ENCODE measurements around the gene CADPS. TPM values are rescaled to one million over a fixed set of nuclear protein-coding genes. Genes with fewer than 3 reads are reported as not detected.

The CADPS gene
- total RNA-seq, 1 donor from 2014 or later = not detected

DNA sequence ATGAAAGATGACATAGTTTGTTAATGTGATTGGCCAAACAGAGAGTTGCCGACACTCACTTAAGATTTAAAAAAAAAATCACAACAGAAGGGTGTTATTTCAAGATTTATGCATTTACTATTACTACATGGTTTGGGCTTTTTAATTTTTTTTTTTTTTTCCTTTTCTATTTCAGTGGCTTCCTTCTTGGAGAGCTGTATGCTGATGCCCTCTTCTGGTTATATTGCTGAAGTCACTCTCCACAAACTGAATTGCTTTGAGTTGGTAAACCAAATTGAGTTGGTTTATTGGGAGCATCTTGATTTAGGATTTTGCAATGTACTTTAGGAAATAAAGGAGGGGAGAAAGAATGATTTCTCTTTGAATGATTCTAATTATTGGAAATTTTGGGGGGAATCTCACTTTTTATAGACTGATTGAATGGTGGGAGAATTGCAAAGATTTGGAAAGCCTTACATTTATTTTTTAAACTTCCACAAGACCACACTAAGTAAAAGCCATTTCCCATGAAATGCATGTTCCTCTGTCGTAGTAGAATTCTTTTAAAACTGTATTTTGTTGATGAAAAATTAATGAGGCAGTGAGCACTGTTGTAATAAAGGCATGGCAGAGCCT is 315.3 kb downstream of the CADPS start:
- DNase-seq (ENCODE audit: low read depth) = peak; percentile 64

DNA sequence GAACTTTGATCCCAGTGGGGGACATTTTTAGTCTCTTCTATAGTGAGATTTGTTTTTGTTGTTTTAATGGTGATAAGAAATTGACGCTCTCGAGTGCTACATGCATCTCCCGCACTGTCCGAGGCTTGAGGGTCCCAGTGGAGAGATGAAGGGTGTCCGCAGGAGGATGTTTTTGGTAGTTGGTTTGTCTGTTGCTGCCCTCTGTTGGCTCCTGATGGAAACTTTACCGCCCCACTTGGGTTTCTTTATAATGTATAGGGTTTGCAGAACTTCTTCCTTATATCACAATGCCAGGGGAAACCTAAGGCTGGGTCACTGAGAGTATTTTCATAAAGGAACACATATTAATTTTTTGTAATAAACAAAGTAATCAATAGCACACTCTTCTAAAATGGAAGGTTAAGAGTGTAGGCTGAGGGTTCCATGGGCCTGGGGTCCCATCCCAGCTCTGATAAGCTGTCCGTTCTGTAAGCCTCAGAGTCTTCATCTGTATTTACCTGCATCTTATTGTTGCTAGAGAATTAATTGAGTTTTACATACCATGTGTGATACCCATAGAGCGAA is 316.6 kb downstream of the CADPS start:
- no peak for DNase-seq (ENCODE audit: low read depth)

- no peak for DNase-seq (ENCODE audit: low read depth)
Measured at GRCh38 chr3:62557983-62558382, 317.2 kb downstream of the CADPS start.

- no peak for DNase-seq (ENCODE audit: low read depth)
Measured at GRCh38 chr3:62557450-62557849, 317.8 kb downstream of the CADPS start.

DNA sequence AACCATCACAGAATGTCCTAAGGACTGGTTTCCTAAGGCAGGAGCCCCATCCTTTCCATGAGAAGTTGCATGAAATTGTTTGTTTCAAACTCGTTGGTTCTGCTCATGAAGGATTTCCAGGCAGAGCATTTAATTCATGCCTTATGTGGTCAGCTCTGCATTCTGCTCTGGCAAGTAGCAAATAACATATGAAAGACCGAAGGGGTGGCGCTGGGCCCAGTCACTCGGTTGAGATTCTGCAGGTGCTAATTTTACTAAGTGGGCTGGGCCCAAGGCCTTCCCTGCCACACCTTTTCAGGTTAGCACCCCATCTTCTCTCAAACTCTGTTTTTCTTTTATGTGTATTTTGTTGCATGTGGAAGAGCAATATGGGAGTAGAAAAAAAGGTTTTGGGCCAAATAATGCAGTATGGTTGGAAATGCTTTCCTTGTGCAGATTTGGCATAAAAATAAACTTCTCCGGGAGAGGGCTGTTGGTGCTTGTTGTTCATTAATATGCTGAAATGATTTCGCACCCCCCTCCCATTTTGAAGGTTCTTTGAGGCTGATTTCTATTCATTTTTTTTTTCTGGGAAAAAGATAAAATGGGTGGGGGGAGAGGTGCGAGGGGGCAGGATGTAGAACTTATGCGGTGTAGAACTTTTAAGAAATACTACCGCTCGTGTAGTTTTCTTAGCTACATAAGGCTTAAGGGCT is 318.9 kb downstream of the CADPS start:
- DNase-seq (ENCODE audit: low read depth) = no peak

DNA sequence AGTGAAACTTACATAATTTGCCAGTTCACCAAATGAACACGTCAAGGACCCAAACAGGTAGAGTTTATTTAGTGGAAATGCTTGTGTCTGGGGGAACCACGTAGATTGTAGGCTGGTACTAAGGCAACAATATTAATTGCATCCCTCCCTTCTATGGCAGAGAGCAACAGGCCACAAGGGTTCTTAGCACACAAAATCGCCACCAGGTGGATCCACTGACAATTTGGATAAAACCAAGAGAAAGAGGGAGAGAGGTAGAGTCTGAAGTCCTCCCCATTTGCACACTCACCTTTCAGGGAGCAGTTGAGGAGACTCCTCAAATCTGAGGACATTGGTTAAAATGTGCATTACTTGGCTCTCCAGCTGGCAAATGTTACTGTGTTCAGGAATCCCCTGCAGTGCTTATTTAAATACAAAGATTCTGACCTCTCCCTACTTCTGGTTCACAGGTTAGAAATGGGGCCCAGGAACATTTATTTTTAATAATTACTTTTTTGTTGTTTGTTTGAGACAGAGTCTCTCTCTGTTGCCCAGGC is 320.9 kb downstream of the CADPS start:
- DNase-seq (ENCODE audit: low read depth) = no peak

DNA sequence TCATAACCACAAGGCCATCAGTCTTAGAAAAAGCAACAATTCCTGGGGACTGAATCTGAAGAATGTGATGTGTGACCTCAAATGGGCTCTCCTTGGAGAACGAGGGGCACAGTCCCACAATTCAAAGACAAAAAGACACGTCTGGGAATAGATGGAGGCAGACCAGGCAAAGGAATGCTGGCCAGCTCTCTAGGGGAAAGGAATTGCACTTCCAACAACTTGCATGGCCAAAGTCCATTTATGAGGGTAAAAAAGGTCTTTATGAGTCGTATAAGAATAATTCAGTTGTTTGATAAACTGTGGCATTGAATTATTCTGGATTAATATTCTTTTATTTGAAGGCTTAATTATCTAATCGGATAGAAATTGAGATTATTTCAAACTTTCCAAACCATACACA is 321.4 kb downstream of the CADPS start:
- no peak for DNase-seq (ENCODE audit: low read depth)

DNA sequence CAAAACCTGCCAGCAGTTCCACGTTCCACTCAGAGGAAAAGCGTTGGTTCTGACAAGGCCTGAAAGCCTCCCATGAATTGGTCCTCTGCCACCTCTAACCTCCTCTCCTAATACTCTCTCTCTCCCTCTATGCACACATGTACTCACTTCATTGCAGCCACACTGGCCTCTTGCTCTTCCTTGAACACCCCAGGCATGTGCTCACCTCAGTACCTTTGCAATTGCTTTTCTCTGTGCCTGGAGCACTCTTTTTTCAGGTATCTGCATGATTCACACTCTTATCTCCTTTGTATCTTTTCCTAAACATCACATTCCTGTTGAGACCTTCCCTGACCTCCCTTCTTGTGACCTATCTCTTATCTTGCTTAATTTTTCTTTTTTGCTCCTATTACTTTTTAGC is 323.7 kb downstream of the CADPS start:
- no peak for DNase-seq (ENCODE audit: low read depth)

- no peak for DNase-seq (ENCODE audit: low read depth)
Measured at GRCh38 chr3:62550439-62550838, 324.8 kb downstream of the CADPS start.

GRCh38 chr3:62548528-62549205 is 326.5 kb downstream of the CADPS start:
- DNase-seq (ENCODE audit: low read depth) = no peak

- DNase-seq (ENCODE audit: low read depth) = no peak
Measured at GRCh38 chr3:62546266-62546665, 328.9 kb downstream of the CADPS start.

- no peak for DNase-seq (ENCODE audit: low read depth)
Measured at GRCh38 chr3:62542185-62542584, 333.0 kb downstream of the CADPS start.

DNA sequence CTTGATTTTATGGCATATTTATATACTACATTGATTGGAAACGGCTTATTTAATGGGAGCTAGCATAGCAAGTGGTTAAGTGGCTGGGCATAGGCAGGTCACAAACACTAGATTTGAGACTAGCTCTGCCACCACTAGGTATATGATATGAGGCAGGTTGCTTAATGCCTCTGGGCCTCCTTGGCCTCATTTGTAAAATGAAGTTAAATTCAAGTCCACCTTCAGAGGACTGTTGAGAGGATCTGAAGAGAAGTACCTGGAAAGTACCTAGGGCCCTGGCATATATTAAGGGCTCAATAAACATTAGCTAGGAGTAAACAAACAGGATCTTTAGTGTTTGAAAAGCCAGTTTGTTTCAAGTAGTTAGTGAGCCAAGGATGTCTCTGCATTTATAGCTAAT is 335.5 kb downstream of the CADPS start:
- no peak for DNase-seq (ENCODE audit: low read depth)

DNA sequence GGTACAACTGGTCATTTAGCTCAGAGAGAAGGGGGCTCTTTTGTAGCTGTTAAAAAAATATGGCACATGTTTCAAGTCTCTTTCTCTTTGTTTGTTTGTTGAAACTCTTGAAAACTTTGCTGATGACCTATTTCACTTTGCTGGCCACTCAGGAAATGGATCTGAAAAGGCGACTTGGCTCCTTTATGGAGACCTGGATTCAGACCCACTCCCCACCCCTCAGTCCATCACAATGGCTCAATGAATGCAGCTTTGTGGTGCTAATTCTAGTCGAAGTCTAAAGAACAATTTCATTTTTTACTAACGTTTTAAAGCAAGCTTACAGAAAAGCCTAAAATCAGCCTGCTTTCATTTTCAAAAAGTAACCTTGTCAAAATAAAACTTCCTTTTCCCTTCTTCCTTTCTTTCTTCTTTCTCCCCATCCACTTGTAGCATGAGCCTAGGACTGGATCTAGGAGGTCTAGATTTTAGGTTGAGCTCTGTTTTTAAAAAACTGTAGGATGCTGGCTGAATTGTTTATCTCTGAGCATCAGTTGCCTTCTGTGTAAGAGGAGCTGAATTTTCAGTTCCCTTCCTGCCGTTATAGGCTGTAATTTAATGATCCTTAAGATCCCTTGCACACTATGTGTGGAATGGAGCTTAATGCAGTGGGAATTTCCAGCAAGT is 336.4 kb downstream of the CADPS start:
- DNase-seq (ENCODE audit: low read depth) = no peak

DNA sequence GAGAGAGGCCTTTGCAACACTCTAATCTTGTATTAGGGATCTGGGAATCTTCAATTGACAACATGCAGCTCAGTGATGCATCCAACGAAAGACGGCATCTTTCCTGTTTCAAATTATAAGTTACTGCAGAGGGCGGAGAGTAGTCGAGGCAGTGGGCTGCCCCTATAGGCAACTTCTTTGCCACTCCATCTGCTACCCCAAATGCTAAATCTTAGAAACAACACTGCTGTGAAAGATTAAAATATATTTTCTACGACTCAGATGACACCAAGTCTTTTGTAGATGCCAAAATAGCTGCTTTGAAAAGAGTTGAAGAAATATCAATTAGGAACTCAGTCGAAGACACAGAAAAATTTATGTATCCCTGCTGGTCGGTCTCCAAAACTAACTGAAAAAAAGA is 340.9 kb downstream of the CADPS start:
- no peak for DNase-seq (ENCODE audit: low read depth)

GRCh38 chr3:62532796-62533195 is 342.4 kb downstream of the CADPS start:
- no peak for DNase-seq (ENCODE audit: low read depth)

DNA sequence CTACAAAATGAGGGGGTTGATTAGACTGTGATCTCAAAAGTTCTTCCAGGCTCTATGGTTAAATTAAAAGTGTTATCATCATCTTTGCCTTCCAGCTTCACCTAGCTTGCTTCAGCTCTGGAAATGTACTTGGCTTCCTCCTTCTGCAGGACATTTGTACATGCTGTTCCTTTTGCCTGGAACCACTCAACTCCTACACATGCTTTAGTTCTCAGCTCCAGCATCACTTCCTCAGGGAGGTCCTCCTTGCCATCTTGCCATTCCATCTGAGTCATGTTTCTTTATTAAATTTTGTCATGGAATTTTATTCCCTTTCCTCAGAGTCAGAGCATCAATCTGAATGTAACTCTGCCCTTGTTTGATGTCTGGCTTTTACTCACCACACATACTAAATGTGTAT is 343.2 kb downstream of the CADPS start:
- no peak for DNase-seq (ENCODE audit: low read depth)

- no peak for DNase-seq (ENCODE audit: low read depth)
Measured at GRCh38 chr3:62531493-62531892, 343.7 kb downstream of the CADPS start.

GRCh38 chr3:62529230-62529629 is 346.0 kb downstream of the CADPS start:
- DNase-seq (ENCODE audit: low read depth) = peak; percentile 39

- peak; percentile 2 for DNase-seq (ENCODE audit: low read depth)
Measured at GRCh38 chr3:62527474-62527873, 347.7 kb downstream of the CADPS start.

GRCh38 chr3:62525281-62525680 is 349.9 kb downstream of the CADPS start:
- peak; percentile 10 for DNase-seq (ENCODE audit: low read depth)

DNA sequence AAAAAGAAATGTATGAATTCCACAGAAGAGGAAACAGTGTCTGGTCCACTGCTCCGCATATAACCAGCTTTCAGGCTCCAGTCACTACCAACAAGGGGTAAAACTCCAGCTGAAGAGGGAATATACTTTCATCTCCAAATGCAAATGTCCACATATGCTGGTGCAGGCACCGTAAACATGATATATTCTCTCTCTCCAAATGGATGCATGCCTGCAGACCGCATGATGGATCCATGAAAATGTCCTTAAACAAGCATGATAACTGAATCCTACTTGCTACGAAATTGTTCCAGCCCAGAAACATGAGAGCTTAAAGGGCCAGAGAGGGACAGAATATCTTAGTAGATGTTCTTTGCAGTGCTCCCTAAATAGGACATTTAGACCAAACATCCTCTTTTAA is 351.5 kb downstream of the CADPS start:
- DNase-seq (ENCODE audit: low read depth) = no peak

Data from renal cortical epithelial cell (primary cell).